ENCODE data around the gene TNFRSF1B. TPM values are rescaled to one million over a fixed set of nuclear protein-coding genes. Genes with fewer than 3 reads are reported as not detected.

TNFRSF1B gene
- total and polyA plus RNA-seq, 2 of the 8 experiments (the other 6 are each of a cell fraction or from before 2014, with no cell fraction given) = 1.7 to 2.9 TPM

GRCh38 chr1:12188657-12189327 is 22.0 kb downstream of the TNFRSF1B start:
- Histone ChIP-seq H3K4me3 (ENCODE audit: extremely low read depth in 1 of 4, insufficient read depth in 2 of 4, low read depth in 3 of 4, low read length in 4 of 4) (no peak overlapping the region), H4K20me1 (replicated peaks in 1 of 2; ENCODE audit: control insufficient read depth in 1 of 2, insufficient read depth in 2 of 2, low read length in 2 of 2) (no peaks in the 10 kb centered on the region), H3K4me1 (replicated peaks in 1 of 4; ENCODE audit: control insufficient read depth in 3 of 4, insufficient read depth in 4 of 4, low read length in 3 of 4) (peaks cover 0 to 9% (median 5%) of the 10 kb centered on the region in 4 experiments; a peak in 6 of 7 replicates), H3K56ac (replicated peaks; ENCODE audit: insufficient read length, low read depth, low read length) (no peak overlapping the region), H3K4ac (replicated peaks; ENCODE audit: insufficient read length, low read depth, low read length) (peak overlapping the region; percentile 83), H4K91ac (replicated peaks; ENCODE audit: insufficient read length, low read length) (no peak overlapping the region), H2AFZ (ENCODE audit: low read length) (no peak overlapping the region), H3K36me3 (ENCODE audit: control insufficient read depth in 2 of 4, insufficient read depth in 4 of 4, low read length in 3 of 4) (no peaks in the 10 kb centered on the region), H3K14ac (ENCODE audit: insufficient read length) (no peak overlapping the region), H2BK12ac (ENCODE audit: low read depth, low read length) (peak overlapping the region; percentile 95; the same call in 1 of the 2 replicates), H3K9me3 (ENCODE audit: insufficient read depth in 2 of 2, low read depth in 1 of 2, low read length in 1 of 2) (peaks cover 0 to 13% of the 10 kb centered on the region in 2 experiments; a peak in 1 of 4 replicates), H3K18ac (ENCODE audit: extremely low read depth, low read length) (peak overlapping the region; percentile 68; the same call in 1 of the 2 replicates), H3K23me2 (ENCODE audit: low read depth, low read length) (no peaks in the 10 kb centered on the region), H3K79me2 (ENCODE audit: control insufficient read depth in 1 of 2, insufficient read depth in 2 of 2, low read length in 2 of 2) (no peaks in the 10 kb centered on the region), H4K5ac (ENCODE audit: insufficient read length, low read depth, low read length) (no peak overlapping the region), H4K8ac (ENCODE audit: extremely low read depth, insufficient read depth, low read length) (peak overlapping the region; percentile 65), H2AK5ac (ENCODE audit: low read depth, low read length) (no peak overlapping the region), H3K4me2 (ENCODE audit: insufficient read depth in 1 of 2, low read depth in 2 of 2, low read length in 2 of 2) (no peak overlapping the region), H2BK15ac (ENCODE audit: low read length) (peak overlapping the region; percentile 83), H3K23ac (ENCODE audit: insufficient read length) (no peak overlapping the region), H2BK5ac (ENCODE audit: low read depth, low read length) (0 out of 2 replicates have a peak overlapping the region, but pooled peaks have one; percentile 21), H2BK20ac (ENCODE audit: low read length) (no peak overlapping the region), H3K27ac (ENCODE audit: low read depth, low read length) (no peak overlapping the region), H3K27me3 (replicated peaks in 1 of 4; ENCODE audit: control insufficient read depth in 3 of 4, extremely low read depth in 1 of 4, insufficient read depth in 3 of 4, low read length in 3 of 4) (no peaks in the 10 kb centered on the region; a peak in 1 of 7 replicates), H3K9ac (replicated peaks in 1 of 4; ENCODE audit: extremely low read depth in 1 of 4, low read depth in 3 of 4, low read length in 3 of 4) (no peak overlapping the region), H2BK120ac (replicated peaks; ENCODE audit: low read depth, low read length) (no peak overlapping the region), H3K79me1 (ENCODE audit: low read depth, low read length) (no peaks in the 10 kb centered on the region)
- no peak for FAIRE-seq
- POLR2A ChIA-PET (ENCODE audit: partially characterized antibody) = interaction anchor here (0.8 to 1.0 kb wide), 2 partner anchors 16 to 277 kb away, joined by 3 to 4 read pairs; no protein-coding TSS in a partner anchor
- TF ChIP-seq RAD21 (IDR thresholded peaks at IDR 0.05 in 1 of 2, conservative IDR thresholded peaks at IDR 0.05 in 1 of 2; ENCODE audit: low read depth in 2 of 2, low read length in 2 of 2) (no peak), JUN (IDR thresholded peaks at IDR 0.05; ENCODE audit: low read depth, low read length) (no peak), YY1 (IDR thresholded peaks at IDR 0.05; ENCODE audit: low read depth, low read length) (no peak), RFX5 (IDR thresholded peaks at IDR 0.05; ENCODE audit: borderline replicate concordance, low read depth, low read length) (no peak), NRF1 (IDR thresholded peaks at IDR 0.05; ENCODE audit: low read depth, low read length) (no peak), SIRT6 (IDR thresholded peaks at IDR 0.05; ENCODE audit: low read length) (no peak), BACH1 (IDR thresholded peaks at IDR 0.05; ENCODE audit: low read length) (no peak), USF2 (IDR thresholded peaks at IDR 0.05; ENCODE audit: low read length) (no peak), SAP30 (IDR thresholded peaks at IDR 0.05; ENCODE audit: insufficient read depth, insufficient replicate concordance, low read length) (no peak)
- 67% methylated on average over 9 of the region's 13 CpGs; no CpG with 5 or more reads in 1 of the 2 experiments for WGBS, 2 experiments (ENCODE audit: extremely low coverage in 1 of 2, insufficient coverage in 1 of 2, insufficient read length in 1 of 2, insufficient replicate concordance in 2 of 2, low coverage in 1 of 2, low lambda C conversion rate in 2 of 2, missing lambda C conversion rate in 1 of 2)
- DNase-seq (ENCODE audit: low read depth in 1 of 2, low spot score in 2 of 2) = no peak
- CTCF ChIA-PET (ENCODE audit: partially characterized antibody) = interaction anchor here (1.0 to 9.7 kb wide), 11 partner anchors 10 to 570 kb away, joined by 3 to 165 read pairs (median 5); partner anchors contain the start of gene TNFRSF1B

All from H1 (cell line).